GM19023 (cell line): ENCODE results near the gene CPD.

Experiments
- ATAC-seq: cut with Tn5 transposase; IDR thresholded peaks from one replicate; pipeline ENCODE4 v1.9.1; 2021; ENCODE audit warnings: mild to moderate bottlenecking, moderate library complexity; ENCODE audit not compliant: unreplicated experiment

CPD gene

GRCh38 chr17:30352240-30352814, 26.4 kb upstream of the CPD start:
- no peak for ATAC-seq

- ATAC-seq, result no peak
Measured at GRCh38 chr17:30354701-30355100, 24.0 kb upstream of the CPD start.

- ATAC-seq, result no peak
Measured at GRCh38 chr17:30357476-30357875, 21.3 kb upstream of the CPD start.

GRCh38 chr17:30358055-30358760, 20.5 kb upstream of the CPD start:
- no peak for ATAC-seq

- no peak for ATAC-seq
Measured at GRCh38 chr17:30360086-30360808, 18.5 kb upstream of the CPD start.

- ATAC-seq, result no peak
Measured at GRCh38 chr17:30361766-30362279, 16.9 kb upstream of the CPD start.

GRCh38 chr17:30363715-30364202, 15.0 kb upstream of the CPD start:
- ATAC-seq, result peak; percentile 66

GRCh38 chr17:30366536-30366935, 12.2 kb upstream of the CPD start:
- ATAC-seq, result no peak

- no peak for ATAC-seq
Measured at GRCh38 chr17:30368912-30369720, 9.6 kb upstream of the CPD start.

- no peak for ATAC-seq
Measured at GRCh38 chr17:30369995-30370394, 8.7 kb upstream of the CPD start.

- no peak for ATAC-seq
Measured at GRCh38 chr17:30372755-30373154, 6.0 kb upstream of the CPD start.

- no peak for ATAC-seq
Measured at GRCh38 chr17:30375661-30376060, 3.1 kb upstream of the CPD start.

GRCh38 chr17:30376621-30377452, 1.9 kb upstream of the CPD start:
- ATAC-seq, result no peak

- ATAC-seq, result no peak
Measured at GRCh38 chr17:30377574-30378240, 1.0 kb upstream of the CPD start.

- ATAC-seq, result no peak
Measured at GRCh38 chr17:30378241-30378824, 394 bp upstream of the CPD start.

GRCh38 chr17:30379303-30379902, 676 bp downstream of the CPD start:
- ATAC-seq, result peak; percentile 15

GRCh38 chr17:30379903-30380381, 1.2 kb downstream of the CPD start:
- no peak for ATAC-seq

- no peak for ATAC-seq
Measured at GRCh38 chr17:30380643-30381339, 2.1 kb downstream of the CPD start.
